HepG2 (cell line): ENCODE measurements around the gene MAP2K7. TPM values are rescaled to one million over a fixed set of nuclear protein-coding genes. Genes with fewer than 3 reads are reported as not detected.

Experiments
- ATAC-seq: fragments of 200-7000 bp; cut with Tn5 transposase; 3 replicates; pipeline ENCODE4 v1.9.1; 2020; ENCODE audit warnings: mild to moderate bottlenecking, moderate library complexity
- BruUV-seq: library from RNA; stranded (reverse); fragments of 400-500 nt; replicated peaks from 2 replicates; lab custom pipeline; 2021; lab: Mats Ljungman, UMichigan
- CTCF ChIA-PET: fragments of 300-600 bp; formaldehyde crosslinking; extraction: SDS; loops from one replicate; lab custom pipeline; 2021; ENCODE audit warnings: low total read pairs, inconsistent platforms, low intra/inter-chr PET ratio; lab: Yijun Ruan, JAX
- POLR2A ChIA-PET: fragments of 350-600 bp; sonication (Branson Sonifier 250); formaldehyde crosslinking; loops from one replicate; lab custom pipeline; 2020; ENCODE audit warnings: antibody characterized with exemption, inconsistent platforms; lab: Yijun Ruan, JAX
- DNase-seq: peaks from one replicate; pipeline ENCODE4 v3.0.0-alpha.2; 2015; ENCODE audit warnings: low spot score
- FAIRE-seq: peaks from 3 replicates; lab custom pipeline; 2011; peaks lifted over from hg19 to GRCh38; lab: Jason Lieb, UNC
- H2AFZ ChIP-seq: one replicate; pipeline ENCODE4 v1.6.1; 2011; ENCODE audit warnings: low read length, inconsistent platforms
- H3K27ac ChIP-seq: fragments of 300-600 bp; 3 replicates; pipeline ENCODE4 v1.8.0; 2011; ENCODE audit warnings: mixed run types, mild to moderate bottlenecking, mixed read lengths, low read length, inconsistent platforms; ENCODE audit not compliant: insufficient read depth; ENCODE audit errors: extremely low read length
- H3K27me3 ChIP-seq, 2 experiments: fragments of 200-600 bp in 1 of 2; 2 replicates in 1 of 2; 3 replicates in 1 of 2; pipeline versions ENCODE4 v1.6.0 to v1.8.0; 2011; ENCODE audit warnings: low read length in 2 of 2, mild to moderate bottlenecking in 2 of 2, moderate library complexity in 2 of 2, inconsistent platforms in 1 of 2; ENCODE audit not compliant: insufficient read depth in 2 of 2, control insufficient read depth in 1 of 2
- H3K36me3 ChIP-seq, 2 experiments: fragments of 200-600 bp in 1 of 2; replicated peaks in 1 of 2; 2 replicates in 1 of 2; 3 replicates in 1 of 2; pipeline versions ENCODE4 v1.5.1 to v1.8.0; 2011; ENCODE audit warnings: low read length in 2 of 2, inconsistent platforms in 1 of 2; ENCODE audit not compliant: insufficient read depth in 2 of 2, control insufficient read depth in 1 of 2
- H3K4me1 ChIP-seq: 2 replicates; pipeline ENCODE4 v1.5.1; 2012; ENCODE audit warnings: low read length, inconsistent platforms; ENCODE audit not compliant: insufficient read depth
- H3K4me2 ChIP-seq: 2 replicates; pipeline ENCODE4 v1.6.0; 2011; ENCODE audit warnings: low read depth, low read length, inconsistent platforms
- H3K4me3 ChIP-seq, 3 experiments: fragments of 200-600 bp in 1 of 3; sonication (generic), shearing (Covaris generic) in 1 of 3; replicated peaks in 1 of 3; 2 replicates each; pipeline ENCODE4 v1.5.1; 2011 to 2016; ENCODE audit warnings: low read length in 3 of 3, inconsistent platforms in 2 of 3, low read depth in 2 of 3, mild to moderate bottlenecking in 2 of 3, control low read depth in 1 of 3, mixed read lengths in 1 of 3; ENCODE audit not compliant: insufficient read depth in 1 of 3
- H3K79me2 ChIP-seq: one replicate; pipeline ENCODE4 v1.6.1; 2011; ENCODE audit warnings: low read length, inconsistent platforms; ENCODE audit not compliant: insufficient read depth
- H3K9ac ChIP-seq: 2 replicates; pipeline ENCODE4 v1.6.0; 2011; ENCODE audit warnings: mild to moderate bottlenecking, low read depth, low read length, inconsistent platforms; ENCODE audit not compliant: insufficient read depth
- H3K9me3 ChIP-seq: 2 replicates; pipeline ENCODE4 v1.5.1; 2012; ENCODE audit warnings: mild to moderate bottlenecking, low read length
- H4K20me1 ChIP-seq: 2 replicates; pipeline ENCODE4 v1.6.0; 2011; ENCODE audit warnings: inconsistent platforms, mild to moderate bottlenecking, low read length, moderate library complexity; ENCODE audit not compliant: insufficient read depth
- AGO2 ChIP-seq: fragments of 200-400 bp; formaldehyde crosslinking; optimal IDR thresholded peaks from 2 replicates; pipeline ENCODE3; 2017; ENCODE audit warnings: mild to moderate bottlenecking, low read depth, low read length, moderate library complexity
- PRPF4 ChIP-seq: fragments of 200-400 bp; formaldehyde crosslinking; IDR thresholded peaks from 2 replicates; pipeline ENCODE4 v1.6.1; 2016; ENCODE audit warnings: low read length, low read depth; ENCODE audit not compliant: poor library complexity, severe bottlenecking
- TSC22D2 ChIP-seq: sonication (generic); formaldehyde crosslinking; IDR thresholded peaks from 2 replicates; pipeline ENCODE4 v1.5.1; 2020; ENCODE audit warnings: missing genetic modification reagents, mild to moderate bottlenecking, borderline replicate concordance
- ZNF232 ChIP-seq: sonication (generic); formaldehyde crosslinking; IDR thresholded peaks from 2 replicates; pipeline ENCODE4 v1.4.0; 2020; ENCODE audit warnings: missing genetic modification reagents, borderline replicate concordance
- ZNF652 ChIP-seq: IDR thresholded peaks from 2 replicates; pipeline ENCODE4 v1.6.1; 2016; ENCODE audit warnings: low read depth, borderline replicate concordance
- WGBS: methylation state at CpG from one replicate; pipeline ENCODE4 v1.1.6; 2017; ENCODE audit warnings: low lambda C conversion rate; 5-methylcytosine and 5-hydroxymethylcytosine counted together
- in situ Hi-C: cut with HindIII; loops from 2 replicates; pipeline ENCODE4 v1.10.0; 2017; ENCODE audit warnings: low pct_unique_long_range_greater_than_20kb; ENCODE audit not compliant: extremely low pct_ligation_motif_present
- intact Hi-C: fragments of 100-400 bp; cut with micrococcal nuclease; formaldehyde crosslinking; loops from one replicate; pipeline ENCODE4 v1.10.0; 2022; ENCODE audit not compliant: unreplicated experiment
- polyA plus RNA-seq, 8 experiments: library from polyadenylated mRNA; depleted of rRNA in 3 of 8; stranded (reverse) in 7 of 8; unstranded in 1 of 8; fragments of >200 nt; fragmentation: Illumina TruSeq in 4 of 8; extraction: Trizol in 4 of 8; gene quantifications; 2 replicates each; pipeline versions ENCODE4 v1.2.1 to v1.2.3, GENCODE V29; 2011 to 2016; ENCODE audit warnings: low read depth in 4 of 8, missing spikeins in 1 of 8, mixed read lengths in 1 of 8; ENCODE audit not compliant: insufficient read depth in 1 of 8
- total RNA-seq, 5 experiments: library from RNA; depleted of rRNA; stranded (reverse); fragments of >200 nt; fragmentation: Illumina TruSeq; extraction: Trizol; gene quantifications; 2 replicates each; pipeline ENCODE4 v1.2.3, GENCODE V29; 2016; ENCODE audit warnings: low read depth in 1 of 5

MAP2K7 gene
- total and polyA plus RNA-seq, 2 of the 13 experiments (the other 11 are each of a cell fraction or from before 2014, with no cell fraction given): 9.0 to 10.8 TPM

DNA sequence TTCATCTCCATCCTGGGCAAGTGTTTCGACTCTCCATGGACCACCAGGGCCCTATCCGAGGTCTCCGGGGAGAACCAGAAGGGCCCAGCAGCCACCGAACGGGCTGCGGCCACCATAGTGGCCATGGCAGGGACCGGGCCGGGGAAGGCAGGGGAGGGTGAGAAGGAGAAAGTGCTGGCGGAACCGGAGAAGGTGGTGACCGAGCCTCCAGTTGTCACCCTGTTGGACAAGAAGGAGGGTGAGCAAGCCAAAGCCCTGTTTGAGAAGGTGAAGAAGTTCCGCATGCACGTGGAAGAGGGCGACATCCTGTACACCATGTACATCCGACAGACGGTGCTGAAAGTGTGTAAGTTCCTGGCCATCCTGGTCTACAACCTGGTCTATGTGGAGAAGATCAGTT is 4.7 kb upstream of the MAP2K7 start:
- 97% methylated on average over 14 of the region's 16 CpGs for WGBS
- Histone ChIP-seq H3K27me3 (no peaks in the 10 kb centered on the region), H2AFZ (no peak overlapping the region), H3K36me3 (peaks cover 9 to 15% of the 10 kb centered on the region in 2 experiments; a peak in 2 of 5 replicates), H3K27ac (no peak overlapping the region), H3K4me3 (no peak overlapping the region), H3K4me1 (peaks cover 49% of the 10 kb centered on the region), H3K79me2 (peaks cover 6% of the 10 kb centered on the region)
- no TSS peak for BruUV-seq
- in situ Hi-C loops: no loop called here
- intact Hi-C loops: no loop called here
- POLR2A ChIA-PET: interaction anchor here (1.4 to 2.8 kb wide), 2 partner anchors 11 to 13 kb away, joined by 4 to 34 read pairs; partner anchors contain the start of gene LRRC8E
- TF ChIP-seq ZNF232 (CRISPR knock-in tag) (no peak), ZNF652 (CRISPR knock-in tag) (no peak)
- TF ChIP-seq, all 625 proteins: peak for 0
- FAIRE-seq: no peak
- no peak for ATAC-seq
- no peak overlapping the region for H3K9ac ChIP-seq
- CTCF ChIA-PET: no interaction called here
- H3K9me3 ChIP-seq: no peaks in the 10 kb centered on the region
- H4K20me1 ChIP-seq: no peaks in the 10 kb centered on the region
- no peak for DNase-seq
- H3K4me2 ChIP-seq: no peak overlapping the region

DNA sequence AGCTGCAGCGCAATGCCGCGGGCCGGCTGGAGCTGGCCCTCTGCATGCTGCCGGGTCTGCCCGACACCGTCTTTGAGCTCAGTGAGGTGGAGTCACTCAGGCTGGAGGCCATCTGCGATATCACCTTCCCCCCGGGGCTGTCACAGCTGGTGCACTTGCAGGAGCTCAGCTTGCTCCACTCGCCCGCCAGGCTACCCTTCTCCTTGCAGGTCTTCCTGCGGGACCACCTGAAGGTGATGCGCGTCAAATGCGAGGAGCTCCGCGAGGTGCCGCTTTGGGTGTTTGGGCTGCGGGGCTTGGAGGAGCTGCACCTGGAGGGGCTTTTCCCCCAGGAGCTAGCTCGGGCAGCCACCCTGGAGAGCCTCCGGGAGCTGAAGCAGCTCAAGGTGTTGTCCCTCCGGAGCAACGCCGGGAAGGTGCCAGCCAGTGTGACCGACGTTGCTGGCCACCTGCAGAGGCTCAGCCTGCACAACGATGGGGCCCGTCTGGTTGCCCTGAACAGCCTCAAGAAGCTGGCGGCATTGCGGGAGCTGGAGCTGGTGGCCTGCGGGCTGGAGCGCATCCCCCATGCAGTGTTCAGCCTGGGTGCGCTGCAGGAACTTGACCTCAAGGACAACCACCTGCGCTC is 3.8 kb upstream of the MAP2K7 start:
- H3K4me2 ChIP-seq: no peak overlapping the region
- CTCF ChIA-PET: no interaction called here
- H2AFZ ChIP-seq: no peak overlapping the region
- H3K79me2 ChIP-seq: peaks cover 14% of the 10 kb centered on the region
- ATAC-seq (no peak), FAIRE-seq (no peak)
- H3K4me3 ChIP-seq: no peak overlapping the region
- in situ Hi-C loops: no loop called here
- peaks cover 9 to 15% of the 10 kb centered on the region in 2 experiments; a peak in 2 of 5 replicates for H3K36me3 ChIP-seq
- no peaks in the 10 kb centered on the region for H3K9me3 ChIP-seq
- intact Hi-C loops: no loop called here
- H3K27ac ChIP-seq: no peak overlapping the region
- TF ChIP-seq AGO2: peak; percentile 29
- TF ChIP-seq PRPF4: no peak
- no peak for TF ChIP-seq TSC22D2 (CRISPR knock-in tag)
- TF ChIP-seq, all 625 proteins: peak for 1
- BruUV-seq: no TSS peak
- H3K9ac ChIP-seq: no peak overlapping the region
- DNase-seq: no peak
- H3K27me3 ChIP-seq: no peaks in the 10 kb centered on the region; a peak in 1 of 5 replicates
- peaks cover 45% of the 10 kb centered on the region for H3K4me1 ChIP-seq
- H4K20me1 ChIP-seq: 0 out of 2 replicates have a peak, but pooled peaks cover 4% of the 10 kb centered on the region
- POLR2A ChIA-PET: interaction anchor here (4.7 to 4.9 kb wide), 3 partner anchors 11 to 31 kb away, joined by 52 to 83 read pairs (median 75); partner anchors contain the start of genes LRRC8E and SNAPC2
- 95% methylated on average over 24 of the region's 34 CpGs for WGBS
